GM19467 (cell line): ENCODE results near the gene C1QTNF8.

Source experiments
- ATAC-seq: cut with Tn5 transposase; IDR thresholded peaks from one replicate; pipeline ENCODE4 v1.9.1; 2021; ENCODE audit warnings: mild to moderate bottlenecking, moderate library complexity; ENCODE audit not compliant: unreplicated experiment

C1QTNF8 gene

GRCh38 chr16:1048442-1049112 is 47.5 kb downstream of the C1QTNF8 start:
- no peak for ATAC-seq

DNA sequence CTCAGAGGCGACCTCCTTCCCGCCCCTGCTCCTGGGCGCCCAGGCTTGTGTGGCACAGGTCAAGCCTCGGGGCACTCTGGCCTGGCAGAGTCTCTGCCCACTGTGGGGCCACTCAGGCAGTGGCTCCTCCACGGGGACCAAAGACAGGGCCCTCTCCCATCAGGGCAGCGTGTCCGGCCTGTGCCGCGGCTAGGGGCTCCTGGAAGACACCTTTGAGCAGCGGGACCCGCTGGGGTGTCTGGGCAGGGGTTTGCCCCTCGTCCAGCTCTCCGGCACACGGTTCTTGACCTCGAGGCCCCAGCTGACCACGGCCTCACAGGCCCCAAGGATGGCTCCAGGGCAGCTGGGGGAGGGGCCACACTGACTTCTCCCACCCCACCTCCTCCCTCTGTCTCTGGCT is 48.2 kb downstream of the C1QTNF8 start:
- ATAC-seq: no peak

DNA sequence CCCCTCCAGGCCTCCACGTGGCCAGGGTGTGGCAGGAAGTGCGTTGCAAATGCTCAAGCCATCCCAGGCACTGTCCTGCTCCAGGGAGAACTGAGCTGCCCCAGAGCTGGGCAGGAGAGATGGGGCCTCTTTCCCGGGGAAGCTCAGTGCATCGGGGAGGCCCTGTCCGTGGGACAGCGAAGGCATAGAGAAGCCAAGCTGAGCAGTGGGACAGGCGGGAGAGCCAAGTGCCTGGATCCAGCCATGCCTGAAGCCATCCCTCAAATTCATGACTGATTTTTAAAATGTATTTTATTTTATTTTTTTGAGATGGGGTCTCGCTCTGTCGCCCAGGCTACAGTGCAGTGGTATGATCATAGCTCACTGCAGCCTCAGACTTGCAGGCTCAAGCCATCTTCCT is 48.9 kb downstream of the C1QTNF8 start:
- no peak for ATAC-seq

- ATAC-seq: no peak
Observed at GRCh38 chr16:1045993-1046911, 49.8 kb downstream of the C1QTNF8 start.

GRCh38 chr16:1045310-1045992 is 50.6 kb downstream of the C1QTNF8 start:
- ATAC-seq: no peak

DNA sequence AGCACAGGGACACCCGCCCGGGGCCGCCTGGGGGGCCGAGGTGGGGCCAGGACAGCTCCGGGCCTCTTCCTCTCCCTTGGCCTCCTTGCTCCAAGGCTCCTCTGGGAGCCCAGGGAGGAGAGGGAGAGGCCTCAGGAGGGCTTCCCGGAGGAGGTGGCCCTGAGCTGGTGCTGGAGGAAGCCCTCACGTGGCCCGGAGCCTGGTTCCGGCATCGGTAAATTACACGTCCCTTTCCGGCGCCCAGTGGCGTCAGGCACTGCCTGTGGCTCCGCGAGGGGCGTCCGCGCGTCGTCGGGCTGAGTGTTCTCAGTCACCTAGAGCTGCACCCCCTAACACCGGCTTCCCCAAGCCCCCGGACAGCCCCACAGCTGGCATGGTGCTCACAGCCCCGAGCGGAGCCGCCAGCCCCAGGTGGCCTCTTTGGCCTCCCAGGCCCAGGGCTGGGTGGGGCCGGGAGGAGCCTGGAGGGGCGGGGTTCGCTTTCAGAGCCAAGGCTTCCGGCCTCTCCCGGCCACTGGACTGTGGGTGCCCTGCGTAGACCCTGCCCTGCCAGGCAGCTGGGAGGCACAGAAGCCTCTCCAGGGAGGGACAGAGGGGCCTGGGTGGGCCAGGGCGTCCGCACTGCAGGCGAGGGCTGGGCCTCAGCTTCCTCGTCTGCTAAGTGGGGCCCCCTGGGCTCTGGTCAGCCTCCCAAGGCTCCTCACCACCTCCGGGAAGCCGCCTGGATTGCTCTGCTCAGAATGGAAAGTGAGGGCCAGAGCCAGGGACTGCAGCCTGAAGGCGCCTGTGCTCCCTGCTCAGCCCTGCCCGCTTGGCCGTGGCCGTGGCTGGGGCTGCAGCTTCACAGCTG is 51.4 kb downstream of the C1QTNF8 start:
- no peak for ATAC-seq

DNA sequence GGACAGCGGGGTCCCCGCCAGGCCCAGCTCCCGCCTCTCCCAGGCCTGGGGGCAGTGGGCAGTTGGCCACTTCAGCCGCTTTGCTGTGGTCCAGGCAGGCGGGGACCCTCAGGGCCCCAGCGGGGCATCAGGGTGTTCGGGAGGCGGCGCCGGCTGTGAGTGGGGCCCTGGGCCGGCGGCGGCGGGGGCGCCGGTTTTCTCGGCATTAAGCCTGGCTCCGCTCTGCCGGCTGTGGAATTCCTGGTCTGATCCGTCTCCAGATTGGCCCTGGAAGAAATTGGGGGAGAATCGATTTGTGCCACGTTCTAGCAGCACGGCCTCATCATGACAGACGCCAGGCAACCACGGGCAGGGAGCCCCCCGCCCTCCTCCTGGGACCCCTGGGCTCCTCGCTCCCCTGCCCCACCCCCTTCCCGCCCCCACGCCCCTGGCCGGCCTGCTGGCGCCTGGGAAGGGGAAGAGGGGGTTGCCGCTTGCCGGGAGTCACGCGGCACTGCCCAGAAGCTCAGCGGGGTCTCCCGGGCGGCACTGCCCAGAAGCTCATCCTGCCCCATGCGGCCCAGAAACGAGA is 52.1 kb downstream of the C1QTNF8 start:
- no peak for ATAC-seq

- no peak for ATAC-seq
Observed at GRCh38 chr16:1042866-1043265, 53.2 kb downstream of the C1QTNF8 start.

- no peak for ATAC-seq
Observed at GRCh38 chr16:1042049-1042744, 53.8 kb downstream of the C1QTNF8 start.

DNA sequence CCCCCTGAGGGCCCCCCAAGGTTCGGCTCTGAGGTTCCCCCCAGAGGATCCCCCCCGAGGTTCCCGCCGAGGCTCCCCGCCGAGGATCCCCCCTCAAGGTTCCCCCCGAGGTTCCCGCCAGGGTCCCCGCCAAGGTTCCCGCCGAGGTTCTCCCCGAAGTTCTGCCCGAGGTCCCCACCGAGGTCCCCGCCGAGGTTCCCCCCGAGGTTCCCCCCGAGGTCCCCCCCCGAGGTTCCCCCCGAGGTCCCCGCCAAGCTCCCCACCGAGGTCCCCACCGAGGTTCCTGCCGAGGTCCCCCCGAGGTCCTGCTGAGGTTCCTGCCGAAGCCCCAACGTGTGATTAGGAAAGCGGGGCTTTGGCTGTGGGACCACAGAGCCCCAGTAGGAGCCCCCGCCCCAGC is 55.7 kb downstream of the C1QTNF8 start:
- no peak for ATAC-seq

GRCh38 chr16:1039762-1040161 is 56.3 kb downstream of the C1QTNF8 start:
- no peak for ATAC-seq

DNA sequence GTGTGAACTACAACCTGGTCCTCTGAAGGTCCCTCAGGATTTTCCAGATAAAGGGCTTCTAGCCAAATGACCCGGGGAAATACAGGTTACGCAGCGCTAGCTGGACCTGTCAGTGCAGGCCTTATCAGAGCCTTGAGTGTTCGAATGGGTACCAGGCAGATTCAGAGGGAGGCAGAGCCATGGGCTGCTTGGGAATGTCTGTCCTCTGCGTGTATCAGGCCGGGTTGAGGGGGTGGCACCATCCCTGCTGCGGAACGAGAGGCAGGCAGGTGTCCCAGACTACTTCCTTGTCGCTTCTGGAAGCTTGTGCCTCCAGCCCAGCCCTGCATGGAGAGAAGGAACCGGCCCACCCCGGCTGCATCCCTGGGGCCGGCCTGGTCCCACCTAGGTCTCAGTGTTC is 57.1 kb downstream of the C1QTNF8 start:
- no peak for ATAC-seq
